ENCODE results near the gene UGT2B7.

Gene UGT2B7

DNA sequence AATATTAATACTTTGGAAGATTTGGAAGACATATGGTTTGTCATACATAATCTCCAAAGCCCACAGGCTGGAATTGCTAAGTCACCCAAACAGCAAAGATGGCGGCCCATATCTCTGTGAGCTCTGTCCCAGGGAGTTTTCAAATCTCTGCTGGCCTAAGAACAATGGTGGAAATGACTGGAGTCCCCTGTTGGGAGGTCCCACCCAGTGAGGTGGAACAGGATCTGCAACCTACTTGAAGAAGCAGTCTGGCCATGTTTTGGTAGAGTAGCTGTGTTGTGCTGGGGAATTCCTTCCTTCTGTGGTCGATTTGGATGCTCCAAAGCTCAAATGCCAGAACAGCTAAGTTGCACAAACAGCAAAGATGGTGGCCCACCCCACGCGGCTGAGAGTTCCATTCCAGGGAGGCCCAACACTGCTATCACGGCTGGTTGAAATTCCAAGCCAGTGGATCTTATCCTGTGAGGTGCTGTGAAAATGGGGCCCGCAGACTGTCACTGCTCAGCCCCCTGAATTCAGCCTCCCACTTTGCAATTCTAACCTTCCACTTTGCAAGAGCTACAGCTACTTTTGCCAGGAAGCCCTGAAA is 3.2 kb upstream of the UGT2B7 start:
- Mint-ChIP-seq H3K9me3 (no peaks in the 10 kb centered on the region), H3K36me3 (ENCODE audit: low read depth) (peaks cover 12% of the 10 kb centered on the region), H3K27me3 (ENCODE audit: low read depth) (no peaks in the 10 kb centered on the region), H3K4me3 (no peak overlapping the region), H3K27ac (no peak overlapping the region), H3K4me1 (peaks cover 11% of the 10 kb centered on the region)
- TF ChIP-seq, protein P1, sequence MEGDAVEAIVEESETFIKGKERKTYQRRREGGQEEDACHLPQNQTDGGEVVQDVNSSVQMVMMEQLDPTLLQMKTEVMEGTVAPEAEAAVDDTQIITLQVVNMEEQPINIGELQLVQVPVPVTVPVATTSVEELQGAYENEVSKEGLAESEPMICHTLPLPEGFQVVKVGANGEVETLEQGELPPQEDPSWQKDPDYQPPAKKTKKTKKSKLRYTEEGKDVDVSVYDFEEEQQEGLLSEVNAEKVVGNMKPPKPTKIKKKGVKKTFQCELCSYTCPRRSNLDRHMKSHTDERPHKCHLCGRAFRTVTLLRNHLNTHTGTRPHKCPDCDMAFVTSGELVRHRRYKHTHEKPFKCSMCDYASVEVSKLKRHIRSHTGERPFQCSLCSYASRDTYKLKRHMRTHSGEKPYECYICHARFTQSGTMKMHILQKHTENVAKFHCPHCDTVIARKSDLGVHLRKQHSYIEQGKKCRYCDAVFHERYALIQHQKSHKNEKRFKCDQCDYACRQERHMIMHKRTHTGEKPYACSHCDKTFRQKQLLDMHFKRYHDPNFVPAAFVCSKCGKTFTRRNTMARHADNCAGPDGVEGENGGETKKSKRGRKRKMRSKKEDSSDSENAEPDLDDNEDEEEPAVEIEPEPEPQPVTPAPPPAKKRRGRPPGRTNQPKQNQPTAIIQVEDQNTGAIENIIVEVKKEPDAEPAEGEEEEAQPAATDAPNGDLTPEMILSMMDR (IDR thresholded peaks at IDR 0.05; ENCODE audit: unreplicated experiment in 3 of 3), result no peak

DNA sequence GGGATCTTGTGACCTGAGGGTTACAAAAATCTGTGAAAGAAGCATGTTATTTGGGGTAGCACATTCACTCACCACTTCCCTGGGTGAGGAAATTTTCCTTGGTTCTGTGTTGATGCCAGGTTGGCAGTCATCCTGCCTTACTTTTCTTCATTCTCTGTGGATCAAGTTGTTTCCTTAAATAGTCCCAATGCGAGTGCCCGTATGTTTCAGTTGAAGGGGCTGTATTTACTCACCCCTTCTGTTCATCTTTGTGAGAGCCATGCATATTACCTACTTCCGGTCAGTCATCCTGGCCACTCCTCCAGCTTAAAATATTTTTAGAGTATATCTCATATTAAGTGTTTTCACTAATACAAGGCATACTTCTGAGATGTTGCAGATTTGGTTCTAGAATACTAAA is 2.6 kb upstream of the UGT2B7 start:
- no peak overlapping the region for H3K27ac Mint-ChIP-seq
- no peaks in the 10 kb centered on the region for H3K27me3 Mint-ChIP-seq (ENCODE audit: low read depth)
- H3K36me3 Mint-ChIP-seq (ENCODE audit: low read depth), result peaks cover 12% of the 10 kb centered on the region
- TF ChIP-seq, protein P1 (IDR thresholded peaks at IDR 0.05; ENCODE audit: unreplicated experiment in 3 of 3), result no peak
- no peaks in the 10 kb centered on the region for H3K9me3 Mint-ChIP-seq
- no peak overlapping the region for H3K4me3 Mint-ChIP-seq
- H3K4me1 Mint-ChIP-seq, result peaks cover 11% of the 10 kb centered on the region

DNA sequence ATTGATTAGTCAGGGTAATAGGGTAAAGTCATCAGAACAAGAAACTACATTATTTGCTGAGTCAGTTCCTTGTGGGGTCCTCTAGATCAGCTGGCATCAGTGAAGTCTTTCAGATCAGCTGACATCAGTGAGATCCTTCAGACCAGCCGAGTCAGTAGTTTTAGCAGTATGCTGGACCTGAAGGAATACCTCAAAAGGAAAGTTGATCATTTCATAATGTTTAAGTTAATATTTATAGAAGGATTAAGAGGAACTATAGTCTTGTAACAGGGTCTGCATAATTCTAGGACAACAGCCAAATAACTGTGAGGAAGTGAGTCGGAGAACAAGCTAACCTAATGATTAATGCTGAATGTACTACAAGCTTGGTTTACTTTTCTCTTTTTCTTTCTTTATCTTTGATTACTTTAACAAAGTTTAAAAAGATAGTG is 958 bp upstream of the UGT2B7 start:
- no peaks in the 10 kb centered on the region for H3K27me3 Mint-ChIP-seq (ENCODE audit: low read depth)
- H3K27ac Mint-ChIP-seq, result peak overlapping the region; percentile 67 to 89 (median 71)
- H3K4me1 Mint-ChIP-seq, result peaks cover 11% of the 10 kb centered on the region
- TF ChIP-seq, protein P1 (IDR thresholded peaks at IDR 0.05; ENCODE audit: unreplicated experiment in 3 of 3), result no peak
- peaks cover 16% of the 10 kb centered on the region for H3K36me3 Mint-ChIP-seq (ENCODE audit: low read depth)
- no peak overlapping the region for H3K4me3 Mint-ChIP-seq
- no peaks in the 10 kb centered on the region for H3K9me3 Mint-ChIP-seq

DNA sequence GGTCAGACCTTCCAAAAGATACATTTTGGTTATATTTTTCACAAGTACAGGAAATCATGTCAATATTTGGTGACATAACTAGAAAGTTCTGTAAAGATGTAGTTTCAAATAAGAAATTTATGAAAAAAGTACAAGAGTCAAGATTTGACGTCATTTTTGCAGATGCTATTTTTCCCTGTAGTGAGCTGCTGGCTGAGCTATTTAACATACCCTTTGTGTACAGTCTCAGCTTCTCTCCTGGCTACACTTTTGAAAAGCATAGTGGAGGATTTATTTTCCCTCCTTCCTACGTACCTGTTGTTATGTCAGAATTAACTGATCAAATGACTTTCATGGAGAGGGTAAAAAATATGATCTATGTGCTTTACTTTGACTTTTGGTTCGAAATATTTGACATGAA is 536 bp downstream of the UGT2B7 start:
- peak overlapping the region; percentile 40 to 71 (median 67) for H3K27ac Mint-ChIP-seq
- TF ChIP-seq, protein P1 (IDR thresholded peaks at IDR 0.05; ENCODE audit: unreplicated experiment in 3 of 3), result no peak
- no peaks in the 10 kb centered on the region for H3K9me3 Mint-ChIP-seq
- peaks cover 11% of the 10 kb centered on the region for H3K4me1 Mint-ChIP-seq
- no peak overlapping the region for H3K4me3 Mint-ChIP-seq
- peaks cover 16% of the 10 kb centered on the region for H3K36me3 Mint-ChIP-seq (ENCODE audit: low read depth)
- H3K27me3 Mint-ChIP-seq (ENCODE audit: low read depth), result no peaks in the 10 kb centered on the region

DNA sequence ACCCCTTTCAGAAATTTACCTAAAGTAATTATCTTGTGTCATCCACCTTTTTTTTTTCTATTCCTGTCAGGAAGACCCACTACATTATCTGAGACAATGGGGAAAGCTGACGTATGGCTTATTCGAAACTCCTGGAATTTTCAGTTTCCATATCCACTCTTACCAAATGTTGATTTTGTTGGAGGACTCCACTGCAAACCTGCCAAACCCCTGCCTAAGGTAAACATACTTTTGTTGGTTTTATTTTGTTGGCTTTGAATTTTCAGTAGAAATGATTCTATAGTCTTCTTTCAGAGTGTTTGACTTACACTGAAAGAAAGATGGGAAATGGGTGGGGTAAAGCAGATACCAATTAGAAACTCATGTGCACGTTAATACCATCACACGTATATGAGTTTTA is 2.2 kb downstream of the UGT2B7 start:
- Mint-ChIP-seq H3K27ac (peak overlapping the region in 1 of 3 experiments; percentile 67), H3K27me3 (ENCODE audit: low read depth) (no peaks in the 10 kb centered on the region), H3K4me1 (peaks cover 11% of the 10 kb centered on the region)

More for the DNA sequence above, 2.2 kb downstream of the UGT2B7 start:
- TF ChIP-seq, protein P1 (IDR thresholded peaks at IDR 0.05; ENCODE audit: unreplicated experiment in 3 of 3), result no peak
- peaks cover 13% of the 10 kb centered on the region for H3K36me3 Mint-ChIP-seq (ENCODE audit: low read depth)
- no peaks in the 10 kb centered on the region for H3K9me3 Mint-ChIP-seq
- no peak overlapping the region for H3K4me3 Mint-ChIP-seq
